Activated gamma-delta T cell treated with anti-CD3 and anti-CD28 coated beads, Interleukin-2, amount 50 U/mL, for 16 hours (primary cell): ENCODE measurements around the gene TNFSF4.
"Not testable (repeated sequence)": the region's sequence is repeated elsewhere in the genome, so short reads cannot be mapped to it uniquely, and the experiment has no call there.

ENCODE experiments used
- DNase-seq: peaks from one replicate; pipeline ENCODE4 v3.0.0-alpha.2; 2020; ENCODE audit warnings: low read depth

TNFSF4 gene

DNA sequence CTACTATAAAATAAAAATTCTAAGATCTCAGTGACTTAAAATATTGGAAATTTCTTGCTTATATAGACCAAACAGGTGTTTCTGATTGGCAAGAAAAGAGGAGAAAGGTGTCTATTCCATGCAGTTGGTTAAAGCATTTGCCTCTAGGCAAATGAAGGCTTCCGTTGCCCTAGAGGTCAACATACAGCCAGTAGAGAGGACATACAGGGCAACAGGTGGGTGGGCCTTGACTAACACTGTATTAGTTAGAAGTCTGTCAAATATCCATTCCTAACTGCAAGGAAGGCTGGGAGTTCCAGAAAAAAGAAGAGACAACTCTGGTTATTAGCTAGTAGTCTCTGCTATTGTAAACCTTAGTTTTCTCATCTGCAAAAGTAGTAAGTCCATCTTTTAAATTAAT, 43.0 kb downstream of the TNFSF4 start:
- no peak for DNase-seq

DNA sequence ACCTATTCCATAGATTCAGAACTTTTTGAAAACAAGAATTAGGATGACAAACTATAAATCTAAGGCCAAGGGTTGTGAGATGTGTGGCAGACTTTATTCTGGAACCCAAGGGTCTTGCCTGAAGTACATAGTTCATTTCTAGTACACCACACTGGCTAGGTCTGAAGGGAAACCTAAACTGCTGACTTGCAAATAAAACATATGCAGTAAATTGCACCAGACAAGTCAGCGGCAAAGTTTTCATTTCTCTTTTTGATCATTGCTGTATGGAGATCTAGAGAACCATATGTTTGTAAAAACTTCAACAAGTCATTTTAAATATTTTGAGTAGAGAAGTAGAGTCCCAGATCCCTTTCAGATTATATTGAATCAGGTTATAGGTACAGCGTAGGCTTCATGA, 43.9 kb downstream of the TNFSF4 start:
- DNase-seq = no peak

DNA sequence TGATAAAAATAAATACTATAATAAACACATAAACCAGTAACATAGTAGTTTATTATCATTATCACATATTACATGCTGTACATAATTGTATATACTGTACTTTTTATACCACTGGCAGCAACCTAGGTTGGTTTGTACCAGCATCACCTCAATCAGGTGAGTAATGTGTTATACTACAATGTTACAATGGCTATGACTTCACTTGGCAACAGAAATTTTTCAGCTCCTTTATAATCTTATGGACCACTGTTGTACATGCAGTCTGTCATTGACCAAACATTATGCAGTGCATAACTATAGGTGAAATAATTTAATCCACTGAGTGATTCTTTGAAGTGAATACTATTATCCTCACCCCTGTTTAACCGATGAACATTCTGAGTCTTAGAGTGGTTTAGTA, 44.5 kb downstream of the TNFSF4 start:
- no peak for DNase-seq

DNA sequence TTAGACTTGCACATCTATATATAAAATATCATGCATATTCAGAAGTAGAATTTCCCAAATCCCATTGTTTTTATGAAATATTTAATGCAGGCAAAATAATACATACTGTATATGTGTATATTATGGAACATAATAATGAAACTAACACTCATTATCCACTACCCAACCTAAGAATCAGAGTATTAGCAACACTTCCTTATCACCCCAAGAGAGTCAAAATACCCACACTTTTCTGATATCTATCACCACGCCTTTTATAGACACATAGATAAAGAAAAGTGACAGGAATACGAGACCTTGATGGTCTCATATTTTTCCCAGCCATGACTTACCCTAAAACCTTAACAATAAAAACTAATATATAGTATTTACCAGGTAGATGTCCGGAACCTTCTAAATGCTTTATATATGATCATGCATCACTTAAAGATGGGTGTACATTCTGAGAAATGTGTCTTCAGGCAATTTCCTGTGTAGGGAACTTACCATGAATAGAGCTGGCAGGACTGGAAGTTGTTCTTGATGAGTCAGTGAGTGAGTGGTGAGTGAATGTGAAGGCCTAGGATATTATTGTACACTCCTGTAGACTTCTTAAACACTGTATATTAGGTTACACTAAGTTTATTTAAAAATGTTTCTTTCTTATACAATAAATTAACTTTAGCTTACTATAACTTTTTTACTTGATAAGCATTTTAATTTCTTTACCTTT, 45.5 kb downstream of the TNFSF4 start:
- no peak for DNase-seq

DNA sequence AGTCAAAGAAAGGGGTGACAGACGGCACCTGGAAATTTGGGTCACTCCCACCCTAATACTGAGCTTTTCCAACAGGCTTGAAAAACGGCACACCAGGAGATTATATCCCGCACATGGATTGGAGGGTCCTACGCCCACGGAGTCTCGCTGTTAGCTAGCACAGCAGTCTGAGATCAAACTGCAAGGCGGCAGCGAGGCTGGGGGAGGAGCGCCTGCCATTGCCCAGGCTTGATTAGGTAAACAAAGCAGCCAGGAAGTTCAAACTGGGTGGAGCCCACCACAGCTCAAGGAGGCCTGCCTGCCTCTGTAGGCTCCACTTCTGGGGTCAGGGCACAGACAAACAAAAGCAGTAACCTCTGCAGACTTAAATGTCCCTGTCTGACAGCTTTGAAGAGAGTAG, 53.2 kb downstream of the TNFSF4 start:
- DNase-seq = not testable (repeated sequence)

DNA sequence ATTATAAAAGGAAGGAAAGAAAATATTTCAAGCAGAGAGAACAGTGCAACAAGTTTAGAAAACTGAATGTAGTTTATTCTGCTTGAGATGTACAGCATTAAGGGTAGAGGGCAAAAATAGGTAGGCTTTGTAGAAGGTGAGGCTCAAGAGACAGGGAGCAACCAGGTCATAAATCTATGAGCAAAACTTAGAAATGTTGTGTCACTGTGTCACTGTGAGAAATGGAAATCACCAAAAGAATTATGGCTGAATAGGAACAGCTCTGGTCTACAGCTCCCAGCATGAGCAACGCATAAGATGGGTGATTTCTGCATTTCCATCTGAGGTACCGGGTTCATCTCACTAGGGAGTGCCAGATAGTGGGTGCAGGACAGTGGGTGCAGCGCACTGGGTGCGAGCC, 53.6 kb downstream of the TNFSF4 start:
- DNase-seq = no peak

DNA sequence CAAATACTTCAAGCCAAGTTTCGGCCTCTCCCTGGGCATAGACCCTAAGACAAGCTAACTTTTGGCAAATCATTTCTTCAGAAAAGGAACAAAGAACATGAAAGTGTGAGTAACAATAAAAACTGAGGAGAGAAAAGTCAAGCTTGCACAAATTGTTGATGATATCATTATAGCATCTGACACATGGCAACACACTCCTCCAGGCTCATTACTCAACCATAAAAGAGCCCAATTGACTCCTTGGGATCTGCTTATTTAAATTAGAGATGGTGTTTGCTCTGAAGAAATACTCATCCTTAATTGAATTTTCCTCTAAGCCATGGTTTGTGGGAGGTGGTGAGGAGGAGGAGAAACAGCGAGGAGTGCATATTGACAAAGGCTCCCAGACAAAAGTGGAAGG, 54.5 kb downstream of the TNFSF4 start:
- DNase-seq = no peak

GRCh38 chr1:173150795-173151194, 56.3 kb downstream of the TNFSF4 start:
- no peak for DNase-seq

DNA sequence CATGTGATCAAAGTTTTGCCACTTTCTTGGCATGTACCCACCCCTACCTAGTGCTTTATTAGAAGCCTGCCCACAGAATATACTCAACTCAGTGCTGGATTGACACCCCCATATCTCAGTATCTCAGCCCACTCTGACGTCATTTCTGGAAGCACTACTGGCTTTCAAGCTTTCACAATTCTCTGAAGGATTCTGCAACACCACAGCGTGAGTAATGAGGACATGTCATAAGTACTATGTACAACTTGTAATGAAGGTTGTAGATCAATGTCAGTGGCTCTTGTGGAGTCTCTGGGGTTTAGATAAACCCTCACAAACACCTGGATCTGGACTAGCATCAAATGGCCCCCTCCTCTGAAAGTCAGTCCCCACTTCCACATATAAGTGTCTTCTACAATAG, 57.2 kb downstream of the TNFSF4 start:
- no peak for DNase-seq

DNA sequence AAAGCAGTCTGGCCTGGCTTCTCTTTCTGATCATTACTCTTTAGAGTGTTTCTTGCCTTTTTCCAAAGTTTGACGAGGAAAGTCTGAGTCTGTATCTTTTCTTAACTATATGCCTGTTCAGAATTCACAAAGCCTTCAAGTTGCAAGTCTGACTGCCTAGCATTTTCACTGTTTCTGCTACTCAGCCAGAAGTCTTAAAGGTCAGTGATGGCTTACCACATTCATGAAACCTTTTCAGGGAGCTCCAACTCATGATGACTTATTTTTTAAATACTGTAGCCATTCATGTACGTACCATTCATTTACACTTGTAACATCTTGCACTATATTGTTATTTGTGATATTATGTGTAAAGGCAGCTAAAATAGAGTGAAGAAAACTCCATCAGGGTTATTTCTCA, 58.2 kb downstream of the TNFSF4 start:
- no peak for DNase-seq

DNA sequence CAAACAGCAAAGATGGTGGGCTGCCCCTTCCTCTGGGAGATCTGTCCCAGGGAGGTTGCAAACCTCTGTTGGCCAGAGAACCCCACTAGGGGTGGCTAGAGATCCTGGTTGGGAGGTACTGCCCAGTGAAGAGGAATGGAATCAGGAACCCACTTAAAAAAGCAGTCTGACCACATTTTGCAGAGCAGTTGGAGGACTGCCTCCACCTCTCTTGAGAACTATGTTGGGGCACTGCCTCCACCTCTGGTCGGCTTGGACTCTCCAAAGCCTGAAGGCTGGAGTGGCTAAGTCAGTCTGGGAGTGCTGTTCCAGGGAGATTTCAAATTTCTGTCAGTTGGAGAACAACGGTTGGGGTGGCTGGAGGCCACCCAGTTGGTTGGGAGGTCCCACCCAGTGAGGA, 58.6 kb downstream of the TNFSF4 start:
- no peak for DNase-seq

- no peak for DNase-seq
Measured at GRCh38 chr1:173140733-173141132, 66.4 kb downstream of the TNFSF4 start.

GRCh38 chr1:173139706-173140105, 67.4 kb downstream of the TNFSF4 start:
- no peak for DNase-seq

DNA sequence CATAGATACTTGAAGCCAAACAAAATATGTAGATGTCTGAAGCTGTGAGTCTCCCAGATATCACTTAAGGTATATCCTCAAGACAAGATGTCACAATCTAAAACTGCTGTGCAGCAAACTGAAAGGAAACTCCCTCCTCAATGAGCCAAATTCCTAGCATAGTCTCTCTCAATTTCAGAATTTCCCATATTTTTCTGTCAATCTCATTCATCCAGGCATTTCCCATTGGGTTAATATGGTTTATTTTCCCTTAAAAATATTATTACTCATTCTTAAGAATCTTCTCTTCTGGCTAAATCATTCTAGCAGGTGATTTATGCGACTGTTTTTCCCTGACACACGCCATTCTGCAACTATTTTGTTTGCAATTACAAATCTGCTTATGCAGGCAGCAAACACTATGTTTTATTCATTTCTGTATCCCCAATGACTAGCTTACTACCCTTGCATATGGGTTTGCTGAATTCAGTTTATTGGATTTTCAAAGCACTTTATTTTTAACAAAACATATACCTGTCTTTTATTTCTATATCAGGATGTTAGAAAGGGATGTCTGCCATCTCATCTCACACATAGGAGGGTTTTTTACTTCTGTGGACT, 69.9 kb downstream of the TNFSF4 start:
- no peak for DNase-seq

DNA sequence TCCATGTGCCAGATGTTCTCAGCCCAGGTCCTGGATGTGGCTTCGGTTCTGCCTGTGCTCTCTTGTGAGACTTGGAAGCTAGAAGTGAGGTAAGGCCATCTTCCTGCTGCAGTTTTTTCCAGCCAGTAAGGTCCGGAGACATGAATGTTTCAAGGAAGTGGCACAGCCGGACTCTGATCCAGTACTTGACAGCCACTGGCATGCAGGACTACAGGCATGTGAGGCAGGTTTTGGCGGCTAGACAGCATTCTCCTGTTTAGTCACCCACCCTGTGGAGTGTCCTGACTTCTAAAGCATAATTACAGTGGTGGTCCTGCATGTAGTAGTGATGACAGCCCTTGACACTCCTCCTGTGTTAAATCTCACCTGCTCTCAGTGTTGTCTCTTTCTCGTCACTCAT, 72.3 kb downstream of the TNFSF4 start:
- no peak for DNase-seq

DNA sequence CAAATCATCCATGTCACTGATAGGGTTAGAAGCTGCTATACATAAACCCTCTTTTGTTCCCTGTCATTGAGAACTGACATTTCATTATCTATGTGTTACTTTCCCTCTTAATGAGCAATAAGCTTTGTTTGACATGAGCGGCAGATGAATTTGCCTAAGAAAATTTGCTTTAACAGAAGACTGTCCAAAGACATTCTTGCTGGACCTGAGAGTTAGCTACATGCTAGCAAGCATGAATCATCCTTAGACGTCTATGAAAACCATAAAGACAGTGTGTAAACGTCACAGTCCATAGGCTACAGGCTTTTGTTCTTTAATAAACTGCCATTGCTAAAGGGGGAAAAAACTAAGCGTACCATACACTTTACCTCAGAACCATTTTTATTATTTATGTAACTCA, 73.1 kb downstream of the TNFSF4 start:
- no peak for DNase-seq
